Hepatocyte (in vitro differentiated cells): ENCODE data around the gene ADAMTS2.

ENCODE experiments used
- EZH2 ChIP-seq: fragments of 200-600 bp; sonication (generic); IDR thresholded peaks from 2 replicates; pipeline ENCODE4 v1.6.1; 2016; ENCODE audit warnings: antibody characterized with exemption, mild to moderate bottlenecking, borderline replicate concordance
- EZH2phosphoT487 ChIP-seq: fragments of 200-600 bp; sonication (generic); IDR thresholded peaks from one replicate; pipeline ENCODE4 v1.6.1; 2018; ENCODE audit warnings: antibody characterized with exemption, mild to moderate bottlenecking, low read depth, moderate library complexity; ENCODE audit not compliant: unreplicated experiment, severe bottlenecking
- TF ChIP-seq, protein P1 (sequence below): fragments of 200-600 bp; sonication (generic); IDR thresholded peaks from 2 replicates; pipeline ENCODE4 v1.5.1; 2016; ENCODE audit warnings: antibody characterized with exemption, mild to moderate bottlenecking; ENCODE audit not compliant: poor library complexity

DNA sequence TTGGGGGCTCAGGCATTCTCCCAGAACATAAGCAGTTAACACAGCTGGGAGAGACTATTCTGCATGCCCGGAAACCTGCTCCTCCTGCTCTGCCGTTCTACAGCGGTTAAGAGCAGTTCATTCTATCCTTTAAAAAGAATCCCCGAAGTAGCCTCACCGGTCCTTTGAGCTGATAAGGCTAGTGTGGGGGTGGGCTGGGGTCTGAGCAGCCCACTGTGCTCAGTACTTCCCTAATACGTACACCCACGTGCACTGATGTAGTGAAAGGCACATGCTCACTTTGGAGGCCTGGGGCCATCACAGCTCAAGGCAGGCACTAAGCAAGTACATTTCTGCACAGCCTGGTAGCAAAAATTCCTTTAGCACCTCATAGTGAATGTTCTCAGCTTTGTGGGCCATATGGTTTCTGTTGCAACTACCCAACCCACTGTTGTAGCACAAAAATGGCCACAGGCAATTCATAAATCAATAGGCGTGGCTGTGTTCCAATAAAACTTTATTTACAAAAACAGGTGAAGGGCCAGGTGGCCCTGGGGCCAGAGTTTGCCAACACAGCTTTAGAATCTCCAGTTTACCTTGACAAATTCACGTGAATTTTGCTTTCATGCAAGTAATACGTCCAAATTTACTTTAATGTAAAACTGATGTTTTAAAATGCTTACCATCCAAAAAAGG is 148.7 kb downstream of the ADAMTS2 start:
- TF ChIP-seq, protein P1, sequence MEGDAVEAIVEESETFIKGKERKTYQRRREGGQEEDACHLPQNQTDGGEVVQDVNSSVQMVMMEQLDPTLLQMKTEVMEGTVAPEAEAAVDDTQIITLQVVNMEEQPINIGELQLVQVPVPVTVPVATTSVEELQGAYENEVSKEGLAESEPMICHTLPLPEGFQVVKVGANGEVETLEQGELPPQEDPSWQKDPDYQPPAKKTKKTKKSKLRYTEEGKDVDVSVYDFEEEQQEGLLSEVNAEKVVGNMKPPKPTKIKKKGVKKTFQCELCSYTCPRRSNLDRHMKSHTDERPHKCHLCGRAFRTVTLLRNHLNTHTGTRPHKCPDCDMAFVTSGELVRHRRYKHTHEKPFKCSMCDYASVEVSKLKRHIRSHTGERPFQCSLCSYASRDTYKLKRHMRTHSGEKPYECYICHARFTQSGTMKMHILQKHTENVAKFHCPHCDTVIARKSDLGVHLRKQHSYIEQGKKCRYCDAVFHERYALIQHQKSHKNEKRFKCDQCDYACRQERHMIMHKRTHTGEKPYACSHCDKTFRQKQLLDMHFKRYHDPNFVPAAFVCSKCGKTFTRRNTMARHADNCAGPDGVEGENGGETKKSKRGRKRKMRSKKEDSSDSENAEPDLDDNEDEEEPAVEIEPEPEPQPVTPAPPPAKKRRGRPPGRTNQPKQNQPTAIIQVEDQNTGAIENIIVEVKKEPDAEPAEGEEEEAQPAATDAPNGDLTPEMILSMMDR: no peak
- no peak for TF ChIP-seq EZH2phosphoT487
- no peak for TF ChIP-seq EZH2
